Psoas muscle (tissue), 8 donors: ENCODE results near the gene HGD. TPM values are rescaled to one million over a fixed set of nuclear protein-coding genes. Genes with fewer than 3 reads are reported as not detected.
"Not testable (repeated sequence)": the region's sequence is repeated elsewhere in the genome, so short reads cannot be mapped to it uniquely, and the experiment has no call there.

Experiments
- ATAC-seq, 4 donors: fragments of 200-7000 bp; cut with Tn5 transposase; one replicate each; pipeline ENCODE4 v1.9.1; 2020; ENCODE audit warnings: moderate library complexity in 3 of 4, mild to moderate bottlenecking in 2 of 4
- DNase-seq, 2 donors: peaks; one replicate each; pipeline ENCODE4 v3.0.0-alpha.2; 2020
- H3K27ac ChIP-seq: fragments of 200-600 bp; one replicate; pipeline ENCODE4 v1.8.0; 2022
- H3K27me3 ChIP-seq, 3 donors: fragments of 200-600 bp in 1 of 3; one replicate each; pipeline versions ENCODE4 v1.6.1 to v1.8.0; 2013 to 2022; ENCODE audit warnings: low read length in 2 of 3, mild to moderate bottlenecking in 2 of 3, moderate library complexity in 1 of 3; ENCODE audit not compliant: insufficient read depth in 3 of 3
- H3K36me3 ChIP-seq, 2 donors: fragments of 200-600 bp in 1 of 2; one replicate each; pipeline versions ENCODE4 v1.6.1 to v1.8.0; 2013 to 2022; ENCODE audit warnings: low read depth in 1 of 2, mild to moderate bottlenecking in 1 of 2, moderate library complexity in 1 of 2; ENCODE audit not compliant: insufficient read depth in 1 of 2
- H3K4me1 ChIP-seq: fragments of 200-600 bp; one replicate; pipeline ENCODE4 v1.8.0; 2022
- H3K4me3 ChIP-seq: fragments of 200-600 bp; one replicate; pipeline ENCODE4 v1.8.0; 2022; ENCODE audit warnings: mild to moderate bottlenecking
- H3K9me3 ChIP-seq: fragments of 200-600 bp; one replicate; pipeline ENCODE4 v1.8.0; 2022
- CTCF ChIP-seq: fragments of 200-600 bp; IDR thresholded peaks from one replicate; pipeline ENCODE4 v1.8.0; 2022; ENCODE audit warnings: antibody characterized with exemption
- whole genome bisulfite sequencing, 3 donors: extraction: QIAGEN DNeasy Blood & Tissue Kit; methylation state at CpG; one replicate each; pipeline versions ENCODE4 v1.1.6 to v1.1.7; 2013; 5-methylcytosine and 5-hydroxymethylcytosine counted together
- intact Hi-C, 2 donors: fragments of 100-400 bp; cut with DNase I; formaldehyde crosslinking; loops; one replicate each; pipeline versions ENCODE4 v1.11.0 to v1.14.2; 2022
- polyA plus RNA-seq, 3 donors: library from polyadenylated mRNA; stranded (reverse); fragments of 200-250 nt; gene quantifications; one replicate each; pipeline ENCODE4 v1.2.3, GENCODE V29; 2013
- total RNA-seq, 4 donors: library from RNA; stranded (reverse); fragmentation: NEBNext Ultra II Directional in 2 of 4; extraction: Animal tissue kit (Norgen Biotek cat#: 25700) in 2 of 4; gene quantifications; one replicate each; pipeline versions ENCODE4 v1.2.1 to v1.2.4, GENCODE V29; 2021 to 2023
- donor health status: healthy with polysubstance abuse.
- donor health status: DM: no; HTN: no; CAD: no; lungs with moderate emphysema.
- donor health status: Bipolar disorder and iron deficiency.
- donor health status: healthy.
- donor health status: DM: yes; HTN: yes; CAD: no.
- donor health status: DM: no; HTN: no; CAD: no.
- donor health status: DM: no; HTN: no; CAD: no.
- donor health status: DM: yes; HTN: yes; CAD: no.

The HGD gene
- total and polyA plus RNA-seq, 7 donors, result 0.09 to 0.46 (median 0.40) TPM; not detected in 2

- 80 to 88% (median 82%) methylated on average over 2 of the region's 2 CpGs for WGBS, 3 donors
- DNase-seq (no peak), ATAC-seq (no peak)
- no peak overlapping the region for H3K4me3 ChIP-seq
- no peaks in the 10 kb centered on the region for H3K9me3 ChIP-seq
- no peak overlapping the region for H3K27ac ChIP-seq
- TF ChIP-seq CTCF, result no peak
- H3K36me3 ChIP-seq, result no peaks in the 10 kb centered on the region
- intact Hi-C loops, result no loop called here
- H3K4me1 ChIP-seq, result no peaks in the 10 kb centered on the region
- H3K27me3 ChIP-seq, result no peaks in the 10 kb centered on the region
These were observed 40.3 kb downstream of the HGD start for GRCh38 chr3:120641696-120642246.

GRCh38 chr3:120640231-120640630 is 41.8 kb downstream of the HGD start:
- WGBS, 3 donors, result 91 to 93% (median 92%) methylated on average over 1 of the region's 1 CpG
- no peaks in the 10 kb centered on the region for H3K4me1 ChIP-seq
- intact Hi-C loops, result no loop called here
- TF ChIP-seq CTCF, result no peak
- no peak overlapping the region for H3K27ac ChIP-seq
- no peak for DNase-seq
- H3K4me3 ChIP-seq, result no peak overlapping the region
- H3K9me3 ChIP-seq, result no peaks in the 10 kb centered on the region
- no peaks in the 10 kb centered on the region for H3K27me3 ChIP-seq
- no peak for ATAC-seq
- H3K36me3 ChIP-seq, result no peaks in the 10 kb centered on the region

GRCh38 chr3:120638820-120639219 is 43.2 kb downstream of the HGD start:
- H3K4me1 ChIP-seq, H3K27me3 ChIP-seq, H3K36me3 ChIP-seq, DNase-seq, intact Hi-C loops, H3K27ac ChIP-seq, H3K4me3 ChIP-seq, H3K9me3 ChIP-seq, ATAC-seq: not testable (repeated sequence)
- WGBS, 3 donors, result 92 to 93% (median 93%) methylated on average over 4 of the region's 4 CpGs

GRCh38 chr3:120637851-120638559 is 44.0 kb downstream of the HGD start:
- TF ChIP-seq CTCF, result no peak
- H3K4me3 ChIP-seq, result no peak overlapping the region
- H3K27me3 ChIP-seq, result no peaks in the 10 kb centered on the region
- H3K27ac ChIP-seq, result no peak overlapping the region
- no peaks in the 10 kb centered on the region for H3K4me1 ChIP-seq
- no peak for ATAC-seq
- no peak for DNase-seq
- no peaks in the 10 kb centered on the region for H3K9me3 ChIP-seq
- WGBS, 3 donors, result 63 to 72% (median 63%) methylated on average over 6 of the region's 6 CpGs
- H3K36me3 ChIP-seq, result no peaks in the 10 kb centered on the region
- intact Hi-C loops, result no loop called here

GRCh38 chr3:120636795-120637401 is 45.1 kb downstream of the HGD start:
- H3K4me1 ChIP-seq, result no peaks in the 10 kb centered on the region
- H3K4me3 ChIP-seq, result no peak overlapping the region
- no peaks in the 10 kb centered on the region for H3K27me3 ChIP-seq
- intact Hi-C loops, result no loop called here
- DNase-seq (no peak), ATAC-seq (no peak)
- no peak for TF ChIP-seq CTCF
- no peaks in the 10 kb centered on the region for H3K36me3 ChIP-seq
- 83 to 85% (median 84%) methylated on average over 2 of the region's 2 CpGs for WGBS, 3 donors
- no peak overlapping the region for H3K27ac ChIP-seq
- H3K9me3 ChIP-seq, result no peaks in the 10 kb centered on the region
